Activated T-cell treated with anti-CD3 and anti-CD28 coated beads, Interleukin-2, amount 50 U/mL, for 24 hours (primary cell): ENCODE data around the gene TNFSF8.

Source experiments
- DNase-seq: peaks from one replicate; pipeline ENCODE4 v3.0.0-alpha.2; 2020
- H3K27ac Mint-ChIP-seq: 2 replicates; pipeline ENCODE4 v1.8.0; 2020; ENCODE audit warnings: mild to moderate bottlenecking, mixed read lengths
- H3K27me3 Mint-ChIP-seq: 2 replicates; pipeline ENCODE4 v1.8.0; 2020; ENCODE audit warnings: mixed read lengths
- H3K36me3 Mint-ChIP-seq: 2 replicates; pipeline ENCODE4 v1.8.0; 2020; ENCODE audit warnings: low read depth, mixed read lengths
- H3K4me1 Mint-ChIP-seq: 2 replicates; pipeline ENCODE4 v1.8.0; 2020; ENCODE audit warnings: low read depth, mixed read lengths
- H3K4me3 Mint-ChIP-seq: 2 replicates; pipeline ENCODE4 v1.8.0; 2020; ENCODE audit warnings: mild to moderate bottlenecking, moderate library complexity, mixed read lengths
- H3K9me3 Mint-ChIP-seq: 2 replicates; pipeline ENCODE4 v1.8.0; 2020; ENCODE audit warnings: mixed read lengths

Gene TNFSF8

DNA sequence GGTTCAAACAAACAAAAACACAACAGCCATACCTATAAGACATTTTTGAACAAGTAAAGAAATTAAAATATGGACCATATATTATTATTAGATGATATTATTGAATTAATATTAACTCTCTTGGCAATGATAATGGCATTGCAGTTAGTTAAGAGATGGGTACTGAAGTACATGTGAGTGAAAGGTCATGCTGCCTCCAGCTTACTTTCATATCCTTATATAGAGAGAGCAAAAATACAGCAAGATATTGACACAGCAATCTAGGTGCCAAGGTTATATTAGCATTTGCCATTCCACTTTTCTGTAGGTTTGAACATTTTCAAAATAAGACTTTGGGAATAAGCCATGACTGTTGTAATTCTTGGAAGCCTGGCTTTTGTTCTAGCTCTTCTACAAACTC, 6.1 kb downstream of the TNFSF8 start:
- Mint-ChIP-seq H3K36me3 (peaks cover 91% of the 10 kb centered on the region), H3K4me1 (peaks cover 85% of the 10 kb centered on the region), H3K27me3 (no peaks in the 10 kb centered on the region), H3K9me3 (no peaks in the 10 kb centered on the region), H3K27ac (peak overlapping the region; percentile 83), H3K4me3 (peak overlapping the region; percentile 58)
- no peak for DNase-seq

DNA sequence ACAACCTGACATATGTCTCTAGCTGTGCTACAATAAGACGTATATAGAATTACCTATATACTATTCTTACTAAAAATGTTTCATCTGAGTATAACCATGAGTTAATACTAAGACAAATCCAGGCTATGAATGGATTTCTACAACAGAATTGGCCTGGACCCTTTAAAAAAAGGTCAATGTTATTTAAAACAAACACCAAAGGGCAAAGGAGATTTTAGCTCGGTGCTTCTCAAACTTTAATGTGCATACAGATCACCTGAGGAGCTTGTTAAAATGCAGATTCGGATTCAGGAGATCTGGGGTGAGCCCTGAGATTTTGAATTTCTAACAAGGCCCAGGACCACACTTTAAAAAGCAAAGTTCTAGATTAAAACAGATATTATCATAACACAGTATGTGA, 6.5 kb downstream of the TNFSF8 start:
- Mint-ChIP-seq H3K27me3 (no peaks in the 10 kb centered on the region), H3K36me3 (peaks cover 89% of the 10 kb centered on the region), H3K9me3 (no peaks in the 10 kb centered on the region), H3K4me3 (no peak overlapping the region), H3K27ac (peak overlapping the region; percentile 64), H3K4me1 (peaks cover 88% of the 10 kb centered on the region)
- DNase-seq: no peak

DNA sequence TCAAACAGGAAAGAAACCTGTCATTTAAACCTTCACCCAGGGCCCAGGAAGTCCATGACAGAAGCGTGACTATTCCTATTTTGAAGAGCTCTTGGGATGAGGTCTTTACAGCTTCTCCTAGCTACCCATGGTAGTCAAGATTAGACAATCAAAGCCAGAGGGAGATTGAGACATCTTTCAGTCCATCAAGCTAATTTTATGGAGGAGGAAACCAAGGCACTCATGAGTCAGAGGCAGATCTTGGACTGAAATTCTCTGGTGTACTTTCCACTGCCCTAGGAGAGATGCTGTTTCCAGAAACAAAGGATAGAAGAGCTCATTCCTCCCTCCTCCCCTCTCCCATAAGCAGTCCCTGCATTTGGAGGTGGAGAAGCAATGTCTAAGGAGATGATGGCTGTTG, 9.2 kb downstream of the TNFSF8 start:
- Mint-ChIP-seq H3K4me3 (peak overlapping the region; percentile 21), H3K27me3 (no peaks in the 10 kb centered on the region), H3K36me3 (peaks cover 92% of the 10 kb centered on the region), H3K9me3 (no peaks in the 10 kb centered on the region), H3K27ac (peak overlapping the region; percentile 87), H3K4me1 (peaks cover 93% of the 10 kb centered on the region)
- DNase-seq: no peak

DNA sequence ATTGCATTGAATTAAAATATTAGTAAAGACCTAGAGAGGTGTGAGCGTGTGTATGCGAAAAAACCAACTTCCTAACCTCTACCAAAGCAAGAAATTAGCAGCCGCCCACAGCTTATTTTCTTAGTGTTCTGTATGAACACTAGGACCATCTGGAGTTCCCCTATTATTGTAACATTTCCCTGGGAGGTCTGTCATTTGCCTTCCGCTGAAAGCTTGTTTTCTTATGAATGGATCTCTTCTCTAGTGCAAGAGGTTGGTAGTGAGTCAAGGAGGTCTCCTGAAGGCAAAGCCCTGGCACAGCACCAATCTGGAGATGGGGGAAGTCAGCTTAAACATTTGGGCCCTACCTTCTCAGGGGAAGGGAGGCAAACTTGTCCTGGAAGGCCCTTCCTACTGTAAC, 10.8 kb downstream of the TNFSF8 start:
- peaks cover 95% of the 10 kb centered on the region for H3K4me1 Mint-ChIP-seq
- H3K4me3 Mint-ChIP-seq: peak overlapping the region; percentile 27
- H3K9me3 Mint-ChIP-seq: no peaks in the 10 kb centered on the region
- DNase-seq: no peak
- peaks cover 95% of the 10 kb centered on the region for H3K36me3 Mint-ChIP-seq
- H3K27ac Mint-ChIP-seq: peak overlapping the region; percentile 87
- no peaks in the 10 kb centered on the region for H3K27me3 Mint-ChIP-seq

DNA sequence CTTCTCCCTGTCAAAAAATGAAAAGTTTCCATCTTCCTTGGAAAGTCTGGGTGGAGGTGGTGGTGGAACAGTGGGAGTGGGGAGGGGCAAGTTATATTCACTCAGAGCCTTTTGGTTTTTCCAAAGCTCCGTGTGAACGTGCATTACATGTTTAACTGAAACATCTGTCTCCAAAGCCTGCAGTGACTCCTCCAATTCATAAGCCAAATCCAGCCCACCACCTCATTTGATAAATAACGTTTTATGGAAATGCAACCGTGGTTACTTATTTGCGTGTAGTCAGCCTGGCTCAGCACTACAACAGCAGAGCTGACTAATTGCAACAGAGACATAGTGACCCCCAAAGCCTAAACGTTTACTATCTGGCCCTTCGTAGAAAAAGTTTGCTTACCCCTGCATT, 13.9 kb downstream of the TNFSF8 start:
- Mint-ChIP-seq H3K27ac (peak overlapping the region; percentile 68), H3K36me3 (peaks cover 95% of the 10 kb centered on the region), H3K4me3 (no peak overlapping the region), H3K9me3 (no peaks in the 10 kb centered on the region), H3K27me3 (no peaks in the 10 kb centered on the region), H3K4me1 (peaks cover 94% of the 10 kb centered on the region)
- DNase-seq: no peak

DNA sequence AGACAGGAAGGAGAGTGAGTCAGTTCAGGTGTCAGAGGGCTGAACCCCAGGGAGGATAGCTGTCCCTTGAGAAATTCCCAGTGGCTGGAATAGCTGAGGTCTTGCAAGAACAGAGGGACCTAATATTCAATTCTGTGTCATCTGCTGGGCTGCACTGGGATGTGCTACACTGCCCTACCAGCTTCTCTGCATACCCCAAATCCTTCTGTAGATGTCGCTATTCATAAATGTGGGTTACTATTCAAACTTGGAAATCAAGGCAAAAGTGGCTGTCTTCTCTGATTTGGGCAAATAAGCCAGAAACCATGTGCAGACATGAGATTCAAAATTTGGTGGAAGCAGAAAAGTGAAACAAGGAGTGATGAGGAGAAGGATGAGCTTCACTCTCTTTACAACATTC, 16.3 kb downstream of the TNFSF8 start:
- peak overlapping the region; percentile 24 for H3K27ac Mint-ChIP-seq

DNA sequence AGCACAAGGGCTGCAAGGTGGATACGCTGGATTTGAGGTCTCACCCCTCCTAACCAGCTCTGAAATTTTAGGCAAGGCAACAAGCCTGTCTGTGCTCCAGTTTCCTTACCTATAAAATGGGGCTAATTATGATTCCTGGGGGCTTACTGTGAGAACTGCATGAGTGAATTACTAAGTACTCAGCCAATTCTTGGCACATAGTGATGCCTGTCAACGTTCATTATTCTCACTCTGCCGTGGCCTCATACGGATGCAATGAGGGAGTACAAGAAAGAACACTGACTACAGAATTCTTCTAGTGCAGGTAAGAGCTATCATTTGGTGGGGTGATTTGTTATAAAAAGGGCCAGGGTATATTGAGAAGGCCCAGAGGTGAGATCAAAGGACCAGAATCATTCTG, 16.7 kb downstream of the TNFSF8 start:
- no peaks in the 10 kb centered on the region for H3K27me3 Mint-ChIP-seq
- H3K4me3 Mint-ChIP-seq: no peak overlapping the region
- DNase-seq: no peak
- peaks cover 95% of the 10 kb centered on the region for H3K4me1 Mint-ChIP-seq
- no peaks in the 10 kb centered on the region for H3K9me3 Mint-ChIP-seq
- peak overlapping the region; percentile 24 for H3K27ac Mint-ChIP-seq
- peaks cover 97% of the 10 kb centered on the region for H3K36me3 Mint-ChIP-seq

More for the DNA sequence above, 16.3 kb downstream of the TNFSF8 start:
- no peaks in the 10 kb centered on the region for H3K27me3 Mint-ChIP-seq
- no peaks in the 10 kb centered on the region for H3K9me3 Mint-ChIP-seq
- peaks cover 96% of the 10 kb centered on the region for H3K36me3 Mint-ChIP-seq
- no peak for DNase-seq
- H3K4me3 Mint-ChIP-seq: no peak overlapping the region
- H3K4me1 Mint-ChIP-seq: peaks cover 93% of the 10 kb centered on the region

DNA sequence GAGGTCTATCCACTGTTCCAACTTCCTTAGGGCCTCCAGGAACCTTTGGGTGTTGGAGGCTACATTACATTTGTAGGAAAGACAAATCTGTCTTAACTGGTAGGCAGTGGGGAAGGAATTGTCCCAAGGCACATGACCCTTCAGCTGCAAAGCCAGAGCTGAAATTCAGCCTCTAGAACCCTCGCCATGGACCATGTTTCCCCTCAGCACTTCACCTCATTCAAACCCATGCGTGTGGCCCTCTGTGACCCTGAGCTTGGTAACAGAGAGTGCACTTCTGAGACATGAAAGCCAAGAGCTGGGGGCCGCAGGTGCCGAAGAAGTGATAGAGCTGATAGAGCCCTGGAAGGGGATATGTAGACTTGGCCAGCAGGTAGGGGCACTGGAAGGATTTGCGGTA, 17.2 kb downstream of the TNFSF8 start:
- no peaks in the 10 kb centered on the region for H3K9me3 Mint-ChIP-seq
- H3K27me3 Mint-ChIP-seq: no peaks in the 10 kb centered on the region
- peaks cover 98% of the 10 kb centered on the region for H3K36me3 Mint-ChIP-seq
- H3K4me3 Mint-ChIP-seq: no peak overlapping the region
- no peak for DNase-seq
- H3K4me1 Mint-ChIP-seq: peaks cover 97% of the 10 kb centered on the region
- H3K27ac Mint-ChIP-seq: peak overlapping the region; percentile 24

DNA sequence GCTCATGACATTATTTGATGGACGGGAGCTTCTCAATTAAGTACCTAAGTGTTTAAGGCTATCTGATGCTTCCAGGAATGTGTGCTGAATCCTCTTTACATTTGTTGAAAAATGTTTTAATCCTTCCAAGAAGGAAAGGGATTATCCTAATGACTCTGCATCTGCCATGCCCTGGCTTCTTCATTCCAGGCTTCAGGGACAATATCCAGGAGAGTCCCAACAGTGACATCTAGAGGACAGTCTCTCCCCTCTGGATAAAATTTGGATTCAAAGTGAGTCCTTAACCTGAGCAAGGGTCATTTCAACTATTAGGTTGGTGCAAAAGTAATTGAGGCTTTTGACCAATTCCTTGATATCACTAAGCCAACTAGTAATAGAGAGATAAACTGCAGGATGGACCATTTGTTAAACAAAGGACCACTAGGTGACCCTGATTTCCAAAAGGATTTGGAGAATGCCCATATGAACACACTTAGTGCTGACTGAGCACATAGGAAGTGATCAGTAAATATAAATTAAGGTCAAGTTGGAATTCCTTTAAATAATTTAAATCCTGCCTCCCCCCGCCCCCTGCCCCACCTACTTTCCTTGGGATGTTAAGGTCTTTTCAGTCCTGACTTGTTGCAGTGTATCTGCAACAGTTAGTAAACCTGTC, 19.1 kb downstream of the TNFSF8 start:
- Mint-ChIP-seq H3K4me1 (peaks cover 96% of the 10 kb centered on the region), H3K4me3 (no peak overlapping the region), H3K9me3 (no peaks in the 10 kb centered on the region), H3K36me3 (peaks cover 97% of the 10 kb centered on the region), H3K27me3 (no peaks in the 10 kb centered on the region), H3K27ac (peak overlapping the region; percentile 98)
- DNase-seq: no peak

DNA sequence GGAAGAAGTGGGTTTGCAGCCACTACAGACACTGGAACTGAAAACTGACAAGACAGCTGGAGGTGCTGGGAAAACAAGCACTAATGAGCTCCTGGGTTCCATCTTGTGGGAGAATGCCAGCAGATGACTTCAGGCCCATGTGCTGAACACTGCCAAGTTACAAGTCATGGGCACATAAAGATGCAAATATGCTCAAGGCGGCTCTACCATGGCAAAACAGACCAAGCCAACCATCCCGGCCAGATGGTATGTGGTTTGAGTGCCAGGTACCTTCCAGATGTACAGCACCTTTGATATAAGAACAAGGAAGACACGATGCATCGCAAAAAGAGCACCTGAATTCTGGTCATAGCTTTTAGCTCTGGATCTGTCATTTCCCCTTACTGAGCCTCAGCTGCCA, 19.9 kb downstream of the TNFSF8 start:
- Mint-ChIP-seq H3K36me3 (peaks cover 96% of the 10 kb centered on the region), H3K27ac (peak overlapping the region; percentile 98), H3K4me1 (peaks cover 92% of the 10 kb centered on the region), H3K4me3 (no peak overlapping the region), H3K9me3 (no peaks in the 10 kb centered on the region), H3K27me3 (no peaks in the 10 kb centered on the region)
- DNase-seq: no peak

DNA sequence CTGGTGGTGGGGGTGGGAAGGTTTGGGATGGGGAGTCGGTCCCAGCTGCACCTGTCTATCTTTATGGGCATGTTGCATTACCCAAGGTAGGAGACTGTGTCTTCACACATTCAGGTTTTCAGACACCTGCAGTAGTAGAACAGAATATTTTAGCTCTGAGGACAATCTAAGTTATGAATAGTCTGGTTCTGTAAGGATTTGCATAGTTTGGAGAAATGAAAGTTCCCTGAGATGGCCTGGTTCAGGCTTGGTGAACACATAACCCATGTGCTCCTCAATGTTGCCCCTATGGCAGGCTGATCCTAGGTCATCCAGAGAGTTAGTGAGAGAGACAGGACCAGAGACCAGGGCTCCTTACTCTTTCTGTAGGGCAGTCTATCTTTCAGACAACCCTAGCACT, 20.7 kb downstream of the TNFSF8 start:
- H3K27ac Mint-ChIP-seq: peak overlapping the region; percentile 98
- H3K36me3 Mint-ChIP-seq: peaks cover 96% of the 10 kb centered on the region
- H3K27me3 Mint-ChIP-seq: no peaks in the 10 kb centered on the region
- no peaks in the 10 kb centered on the region for H3K9me3 Mint-ChIP-seq
- peak overlapping the region; percentile 61 for H3K4me3 Mint-ChIP-seq
- H3K4me1 Mint-ChIP-seq: peaks cover 83% of the 10 kb centered on the region
- no peak for DNase-seq

DNA sequence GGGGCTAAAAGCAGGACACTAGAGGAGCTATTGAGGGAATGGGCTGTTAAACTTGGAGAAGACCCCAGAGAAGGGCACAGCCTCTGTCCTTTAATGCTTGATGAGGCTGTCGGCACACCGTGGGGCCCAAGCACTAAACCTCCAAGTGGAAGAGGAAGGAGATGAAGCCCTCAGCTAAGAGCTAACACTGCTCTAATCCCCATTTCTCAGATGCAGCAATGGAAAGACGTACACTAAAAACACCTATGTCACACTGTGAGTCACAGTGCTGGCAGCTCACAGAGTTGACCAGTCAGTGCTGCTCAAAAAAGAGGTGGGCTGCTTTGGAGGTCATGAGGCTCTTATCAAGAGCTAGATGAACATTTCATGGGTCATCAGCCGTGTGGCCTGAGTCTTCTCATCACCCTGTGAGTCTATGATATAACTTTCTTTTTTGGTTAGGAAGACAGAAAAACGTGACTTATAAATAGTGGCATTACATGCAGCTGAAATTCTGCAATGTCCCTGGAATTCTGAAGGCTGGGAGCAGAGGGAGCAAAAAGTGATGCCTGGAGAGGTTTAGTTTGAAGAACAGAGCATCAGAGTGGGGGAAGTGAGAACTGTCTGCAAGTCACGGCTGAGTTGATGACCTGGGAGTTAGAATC, 21.5 kb downstream of the TNFSF8 start:
- peak overlapping the region; percentile 61 for H3K4me3 Mint-ChIP-seq
- no peaks in the 10 kb centered on the region for H3K27me3 Mint-ChIP-seq
- H3K9me3 Mint-ChIP-seq: no peaks in the 10 kb centered on the region
- H3K27ac Mint-ChIP-seq: peak overlapping the region; percentile 98
- peaks cover 76% of the 10 kb centered on the region for H3K4me1 Mint-ChIP-seq
- peaks cover 96% of the 10 kb centered on the region for H3K36me3 Mint-ChIP-seq
- no peak for DNase-seq

DNA sequence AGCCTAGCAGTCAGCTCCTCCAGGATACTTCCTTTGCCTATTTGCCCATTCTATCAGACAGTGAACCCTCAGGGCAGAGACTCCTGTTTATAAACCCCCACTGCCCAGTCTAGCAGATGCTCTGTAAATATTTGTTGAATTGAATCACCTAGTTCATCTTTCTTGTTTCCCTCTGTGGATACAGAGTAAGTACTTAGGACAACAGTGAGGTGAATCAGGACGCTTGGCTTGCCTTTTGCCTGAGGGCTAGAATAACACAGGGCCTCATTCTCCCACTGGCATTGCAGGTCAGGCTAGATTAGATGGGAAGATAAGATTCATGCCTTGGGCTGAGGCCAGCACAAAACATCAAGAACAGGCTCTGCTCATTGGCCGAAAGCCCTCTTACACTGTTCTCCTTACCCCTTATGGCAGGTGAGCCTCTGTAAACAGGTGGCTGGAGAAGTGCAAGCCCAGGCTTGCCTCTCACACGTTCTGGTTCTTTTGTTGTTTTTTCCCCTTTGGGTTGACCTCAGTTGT, 22.2 kb downstream of the TNFSF8 start:
- H3K36me3 Mint-ChIP-seq: peaks cover 96% of the 10 kb centered on the region
- H3K27ac Mint-ChIP-seq: peak overlapping the region; percentile 98
- H3K9me3 Mint-ChIP-seq: no peaks in the 10 kb centered on the region
- peak overlapping the region; percentile 61 for H3K4me3 Mint-ChIP-seq
- no peaks in the 10 kb centered on the region for H3K27me3 Mint-ChIP-seq
- peaks cover 68% of the 10 kb centered on the region for H3K4me1 Mint-ChIP-seq
- no peak for DNase-seq

DNA sequence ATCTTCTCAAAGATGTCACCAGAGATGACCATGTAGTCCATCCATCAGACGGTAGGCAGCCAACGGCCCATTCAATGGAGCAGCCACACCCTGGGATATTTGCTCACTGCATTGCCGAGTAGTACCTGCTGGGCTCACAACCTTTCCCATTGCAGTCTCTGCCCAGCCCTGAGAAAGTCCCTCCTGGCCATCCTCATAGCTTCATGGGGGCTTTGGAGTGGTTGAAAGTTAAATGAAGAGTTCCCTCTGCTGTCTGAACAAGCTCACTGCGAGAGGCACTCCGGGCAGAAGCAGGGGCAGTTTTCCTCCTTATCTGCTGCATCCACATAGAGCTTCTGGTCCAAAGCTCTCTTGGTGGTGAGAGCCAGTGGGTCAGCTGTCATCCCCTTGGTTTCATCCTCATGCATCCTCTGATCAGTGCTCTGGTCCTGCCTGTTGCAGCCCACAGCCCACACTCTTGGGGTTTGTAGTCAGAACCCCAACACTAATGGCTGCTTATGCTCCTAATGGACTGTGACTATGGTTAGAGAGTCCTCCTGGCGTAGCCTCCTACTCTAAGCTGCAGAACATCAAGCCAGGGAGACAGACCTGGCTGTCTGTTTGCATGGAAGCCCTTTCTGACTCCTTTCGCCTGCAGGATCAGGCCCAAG, 23.3 kb downstream of the TNFSF8 start:
- Mint-ChIP-seq H3K27me3 (no peaks in the 10 kb centered on the region), H3K36me3 (peaks cover 96% of the 10 kb centered on the region), H3K27ac (peak overlapping the region; percentile 98), H3K4me3 (no peak overlapping the region), H3K9me3 (no peaks in the 10 kb centered on the region), H3K4me1 (peaks cover 58% of the 10 kb centered on the region)
- DNase-seq: peak; percentile 56
